ENCODE measurements around the gene CACNA2D1.

Gene CACNA2D1

GRCh38 chr7:82080254-82080927 lies 363.2 kb downstream of the CACNA2D1 start:
- H3K27ac ChIP-seq (ENCODE audit: insufficient read depth, low read depth, low read length, poor library complexity, severe bottlenecking), result no peak overlapping the region
- H3K4me3 ChIP-seq (ENCODE audit: insufficient read depth, low read depth, low read length), result no peak overlapping the region
- WGBS, 2 experiments, result 96% methylated on average over 3 of the region's 4 CpGs
- H3K36me3 ChIP-seq (ENCODE audit: control insufficient read depth, insufficient read depth, low read length), result no peaks in the 10 kb centered on the region
- H3K4me1 ChIP-seq (ENCODE audit: control insufficient read depth, insufficient read depth, low read length), result no peaks in the 10 kb centered on the region
- H3K27me3 ChIP-seq (ENCODE audit: control insufficient read depth, insufficient read depth, low read length, poor library complexity, severe bottlenecking), result no peaks in the 10 kb centered on the region
- H3K9me3 ChIP-seq (ENCODE audit: control insufficient read depth, low read length), result no peaks in the 10 kb centered on the region

- no peaks in the 10 kb centered on the region for H3K36me3 ChIP-seq (ENCODE audit: control insufficient read depth, insufficient read depth, low read length)
- H3K27ac ChIP-seq (ENCODE audit: insufficient read depth, low read depth, low read length, poor library complexity, severe bottlenecking), result no peak overlapping the region
- no peaks in the 10 kb centered on the region for H3K27me3 ChIP-seq (ENCODE audit: control insufficient read depth, insufficient read depth, low read length, poor library complexity, severe bottlenecking)
- no peak overlapping the region for H3K4me3 ChIP-seq (ENCODE audit: insufficient read depth, low read depth, low read length)
- no peaks in the 10 kb centered on the region for H3K9me3 ChIP-seq (ENCODE audit: control insufficient read depth, low read length)
- no peaks in the 10 kb centered on the region for H3K4me1 ChIP-seq (ENCODE audit: control insufficient read depth, insufficient read depth, low read length)
- 92 to 96% methylated on average over 7 of the region's 8 CpGs for WGBS, 2 experiments
These were observed 364.1 kb downstream of the CACNA2D1 start for GRCh38 chr7:82079527-82079926.

- H3K27ac ChIP-seq (ENCODE audit: insufficient read depth, low read depth, low read length, poor library complexity, severe bottlenecking), result no peak overlapping the region
- no peaks in the 10 kb centered on the region for H3K4me1 ChIP-seq (ENCODE audit: control insufficient read depth, insufficient read depth, low read length)
- H3K36me3 ChIP-seq (ENCODE audit: control insufficient read depth, insufficient read depth, low read length), result no peaks in the 10 kb centered on the region
- H3K9me3 ChIP-seq (ENCODE audit: control insufficient read depth, low read length), result no peaks in the 10 kb centered on the region
- 92 to 100% methylated on average over 2 of the region's 2 CpGs for WGBS, 2 experiments
- no peaks in the 10 kb centered on the region for H3K27me3 ChIP-seq (ENCODE audit: control insufficient read depth, insufficient read depth, low read length, poor library complexity, severe bottlenecking)
- H3K4me3 ChIP-seq (ENCODE audit: insufficient read depth, low read depth, low read length), result no peak overlapping the region
These were observed 364.8 kb downstream of the CACNA2D1 start for GRCh38 chr7:82078807-82079206.

- no peaks in the 10 kb centered on the region for H3K9me3 ChIP-seq (ENCODE audit: control insufficient read depth, low read length)
- 90 to 91% methylated on average over 2 of the region's 2 CpGs for WGBS, 2 experiments
- no peaks in the 10 kb centered on the region for H3K4me1 ChIP-seq (ENCODE audit: control insufficient read depth, insufficient read depth, low read length)
- H3K4me3 ChIP-seq (ENCODE audit: insufficient read depth, low read depth, low read length), result no peak overlapping the region
- H3K27ac ChIP-seq (ENCODE audit: insufficient read depth, low read depth, low read length, poor library complexity, severe bottlenecking), result no peak overlapping the region
- no peaks in the 10 kb centered on the region for H3K36me3 ChIP-seq (ENCODE audit: control insufficient read depth, insufficient read depth, low read length)
- no peaks in the 10 kb centered on the region for H3K27me3 ChIP-seq (ENCODE audit: control insufficient read depth, insufficient read depth, low read length, poor library complexity, severe bottlenecking)
These were observed 372.1 kb downstream of the CACNA2D1 start for GRCh38 chr7:82071468-82071867.

GRCh38 chr7:82067628-82068264 lies 375.8 kb downstream of the CACNA2D1 start:
- H3K27ac ChIP-seq (ENCODE audit: insufficient read depth, low read depth, low read length, poor library complexity, severe bottlenecking), result no peak overlapping the region
- 75 to 90% methylated on average over 1 of the region's 2 CpGs for WGBS, 2 experiments
- H3K4me3 ChIP-seq (ENCODE audit: insufficient read depth, low read depth, low read length), result no peak overlapping the region
- no peaks in the 10 kb centered on the region for H3K4me1 ChIP-seq (ENCODE audit: control insufficient read depth, insufficient read depth, low read length)
- H3K36me3 ChIP-seq (ENCODE audit: control insufficient read depth, insufficient read depth, low read length), result no peaks in the 10 kb centered on the region
- H3K27me3 ChIP-seq (ENCODE audit: control insufficient read depth, insufficient read depth, low read length, poor library complexity, severe bottlenecking), result no peaks in the 10 kb centered on the region
- no peaks in the 10 kb centered on the region for H3K9me3 ChIP-seq (ENCODE audit: control insufficient read depth, low read length)

- no peak overlapping the region for H3K27ac ChIP-seq (ENCODE audit: insufficient read depth, low read depth, low read length, poor library complexity, severe bottlenecking)
- H3K9me3 ChIP-seq (ENCODE audit: control insufficient read depth, low read length), result no peaks in the 10 kb centered on the region
- no peak overlapping the region for H3K4me3 ChIP-seq (ENCODE audit: insufficient read depth, low read depth, low read length)
- H3K36me3 ChIP-seq (ENCODE audit: control insufficient read depth, insufficient read depth, low read length), result no peaks in the 10 kb centered on the region
- no peaks in the 10 kb centered on the region for H3K27me3 ChIP-seq (ENCODE audit: control insufficient read depth, insufficient read depth, low read length, poor library complexity, severe bottlenecking)
- H3K4me1 ChIP-seq (ENCODE audit: control insufficient read depth, insufficient read depth, low read length), result no peaks in the 10 kb centered on the region
- WGBS, 2 experiments, result 87 to 94% methylated on average over 1 of the region's 1 CpG
These were observed 386.1 kb downstream of the CACNA2D1 start for GRCh38 chr7:82057476-82057875.

GRCh38 chr7:82056282-82056681 lies 387.3 kb downstream of the CACNA2D1 start:
- Histone ChIP-seq H3K4me1 (ENCODE audit: control insufficient read depth, insufficient read depth, low read length) (no peaks in the 10 kb centered on the region), H3K27me3 (ENCODE audit: control insufficient read depth, insufficient read depth, low read length, poor library complexity, severe bottlenecking) (no peaks in the 10 kb centered on the region), H3K27ac (ENCODE audit: insufficient read depth, low read depth, low read length, poor library complexity, severe bottlenecking) (no peak overlapping the region), H3K36me3 (ENCODE audit: control insufficient read depth, insufficient read depth, low read length) (no peaks in the 10 kb centered on the region), H3K4me3 (ENCODE audit: insufficient read depth, low read depth, low read length) (no peak overlapping the region), H3K9me3 (ENCODE audit: control insufficient read depth, low read length) (no peaks in the 10 kb centered on the region)
- WGBS, 2 experiments, result 84 to 93% methylated on average over 2 of the region's 2 CpGs

- Histone ChIP-seq H3K4me1 (ENCODE audit: control insufficient read depth, insufficient read depth, low read length) (peaks cover 7% of the 10 kb centered on the region), H3K27ac (ENCODE audit: insufficient read depth, low read depth, low read length, poor library complexity, severe bottlenecking) (no peak overlapping the region), H3K36me3 (ENCODE audit: control insufficient read depth, insufficient read depth, low read length) (no peaks in the 10 kb centered on the region), H3K27me3 (ENCODE audit: control insufficient read depth, insufficient read depth, low read length, poor library complexity, severe bottlenecking) (no peaks in the 10 kb centered on the region), H3K4me3 (ENCODE audit: insufficient read depth, low read depth, low read length) (no peak overlapping the region), H3K9me3 (ENCODE audit: control insufficient read depth, low read length) (no peaks in the 10 kb centered on the region)
- 100% methylated on average over 1 of the region's 1 CpG for WGBS, 2 experiments
These were observed 389.0 kb downstream of the CACNA2D1 start for GRCh38 chr7:82054544-82054943.

- H3K9me3 ChIP-seq (ENCODE audit: control insufficient read depth, low read length), result no peaks in the 10 kb centered on the region
- H3K27me3 ChIP-seq (ENCODE audit: control insufficient read depth, insufficient read depth, low read length, poor library complexity, severe bottlenecking), result no peaks in the 10 kb centered on the region
- WGBS, 2 experiments, result 100% methylated on average over 2 to 3 of the region's 3 CpGs
- peaks cover 7% of the 10 kb centered on the region for H3K4me1 ChIP-seq (ENCODE audit: control insufficient read depth, insufficient read depth, low read length)
- no peak overlapping the region for H3K4me3 ChIP-seq (ENCODE audit: insufficient read depth, low read depth, low read length)
- H3K36me3 ChIP-seq (ENCODE audit: control insufficient read depth, insufficient read depth, low read length), result no peaks in the 10 kb centered on the region
- H3K27ac ChIP-seq (ENCODE audit: insufficient read depth, low read depth, low read length, poor library complexity, severe bottlenecking), result no peak overlapping the region
These were observed 390.0 kb downstream of the CACNA2D1 start for GRCh38 chr7:82053453-82054032.

GRCh38 chr7:82051601-82052000 lies 392.0 kb downstream of the CACNA2D1 start:
- H3K27ac ChIP-seq (ENCODE audit: insufficient read depth, low read depth, low read length, poor library complexity, severe bottlenecking), result no peak overlapping the region
- H3K36me3 ChIP-seq (ENCODE audit: control insufficient read depth, insufficient read depth, low read length), result no peaks in the 10 kb centered on the region
- H3K27me3 ChIP-seq (ENCODE audit: control insufficient read depth, insufficient read depth, low read length, poor library complexity, severe bottlenecking), result no peaks in the 10 kb centered on the region
- no peaks in the 10 kb centered on the region for H3K9me3 ChIP-seq (ENCODE audit: control insufficient read depth, low read length)
- 60 to 67% methylated on average over 1 to 2 of the region's 2 CpGs for WGBS, 2 experiments
- H3K4me1 ChIP-seq (ENCODE audit: control insufficient read depth, insufficient read depth, low read length), result peaks cover 7% of the 10 kb centered on the region
- no peak overlapping the region for H3K4me3 ChIP-seq (ENCODE audit: insufficient read depth, low read depth, low read length)
